NB4 (cell line): ENCODE results near the gene SLC8A2.

ENCODE experiments used
- MYC ChIP-seq: IDR thresholded peaks from 2 replicates; pipeline ENCODE4 v1.6.1; 2011; ENCODE audit warnings: low read depth, low read length
- POLR2A ChIP-seq: IDR thresholded peaks from 2 replicates; pipeline ENCODE4 v1.6.1; 2011; ENCODE audit warnings: mild to moderate bottlenecking; ENCODE audit not compliant: insufficient read length; ENCODE audit errors: extremely low read depth
- TF ChIP-seq, protein P1 (sequence below): IDR thresholded peaks from one replicate; pipeline ENCODE4 v1.5.1; 2012; ENCODE audit warnings: low read depth, low read length
- TF ChIP-seq, protein P2 (sequence below): IDR thresholded peaks from 2 replicates; pipeline ENCODE4 v1.6.1; 2011; ENCODE audit warnings: low read depth, low read length

DNA sequence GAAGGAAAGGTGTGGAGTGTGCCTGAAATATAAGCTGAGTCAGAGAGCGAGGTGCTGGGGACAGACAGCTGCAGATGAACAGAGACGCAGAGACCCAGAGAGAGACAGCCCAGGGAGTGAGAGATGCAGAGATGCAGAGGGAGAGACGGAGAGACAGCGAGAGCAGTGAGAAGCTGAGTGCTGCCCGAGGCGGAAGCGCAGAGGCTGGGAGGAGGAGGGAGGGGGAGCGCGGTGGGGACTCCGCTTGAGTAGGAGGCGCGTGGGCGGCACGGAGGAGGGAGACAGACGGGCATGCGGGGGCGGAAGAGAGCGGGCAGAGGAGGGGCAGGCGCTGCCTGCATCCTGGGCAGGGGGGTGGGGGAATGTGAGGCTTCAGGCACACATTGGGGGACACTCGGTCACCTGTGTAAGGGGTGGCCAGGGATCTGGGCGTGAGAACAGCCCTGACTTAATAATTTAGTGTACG lies 25.7 kb downstream of the SLC8A2 start:
- TF ChIP-seq, protein P1, sequence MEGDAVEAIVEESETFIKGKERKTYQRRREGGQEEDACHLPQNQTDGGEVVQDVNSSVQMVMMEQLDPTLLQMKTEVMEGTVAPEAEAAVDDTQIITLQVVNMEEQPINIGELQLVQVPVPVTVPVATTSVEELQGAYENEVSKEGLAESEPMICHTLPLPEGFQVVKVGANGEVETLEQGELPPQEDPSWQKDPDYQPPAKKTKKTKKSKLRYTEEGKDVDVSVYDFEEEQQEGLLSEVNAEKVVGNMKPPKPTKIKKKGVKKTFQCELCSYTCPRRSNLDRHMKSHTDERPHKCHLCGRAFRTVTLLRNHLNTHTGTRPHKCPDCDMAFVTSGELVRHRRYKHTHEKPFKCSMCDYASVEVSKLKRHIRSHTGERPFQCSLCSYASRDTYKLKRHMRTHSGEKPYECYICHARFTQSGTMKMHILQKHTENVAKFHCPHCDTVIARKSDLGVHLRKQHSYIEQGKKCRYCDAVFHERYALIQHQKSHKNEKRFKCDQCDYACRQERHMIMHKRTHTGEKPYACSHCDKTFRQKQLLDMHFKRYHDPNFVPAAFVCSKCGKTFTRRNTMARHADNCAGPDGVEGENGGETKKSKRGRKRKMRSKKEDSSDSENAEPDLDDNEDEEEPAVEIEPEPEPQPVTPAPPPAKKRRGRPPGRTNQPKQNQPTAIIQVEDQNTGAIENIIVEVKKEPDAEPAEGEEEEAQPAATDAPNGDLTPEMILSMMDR = no peak
- TF ChIP-seq POLR2A = no peak
- TF ChIP-seq, protein P2, sequence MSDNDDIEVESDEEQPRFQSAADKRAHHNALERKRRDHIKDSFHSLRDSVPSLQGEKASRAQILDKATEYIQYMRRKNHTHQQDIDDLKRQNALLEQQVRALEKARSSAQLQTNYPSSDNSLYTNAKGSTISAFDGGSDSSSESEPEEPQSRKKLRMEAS = peak; percentile 80
- TF ChIP-seq MYC = peak; percentile 61; the same call in 1 of the 2 replicates
